ENCODE results near the gene NTMT2.

NTMT2 gene

DNA sequence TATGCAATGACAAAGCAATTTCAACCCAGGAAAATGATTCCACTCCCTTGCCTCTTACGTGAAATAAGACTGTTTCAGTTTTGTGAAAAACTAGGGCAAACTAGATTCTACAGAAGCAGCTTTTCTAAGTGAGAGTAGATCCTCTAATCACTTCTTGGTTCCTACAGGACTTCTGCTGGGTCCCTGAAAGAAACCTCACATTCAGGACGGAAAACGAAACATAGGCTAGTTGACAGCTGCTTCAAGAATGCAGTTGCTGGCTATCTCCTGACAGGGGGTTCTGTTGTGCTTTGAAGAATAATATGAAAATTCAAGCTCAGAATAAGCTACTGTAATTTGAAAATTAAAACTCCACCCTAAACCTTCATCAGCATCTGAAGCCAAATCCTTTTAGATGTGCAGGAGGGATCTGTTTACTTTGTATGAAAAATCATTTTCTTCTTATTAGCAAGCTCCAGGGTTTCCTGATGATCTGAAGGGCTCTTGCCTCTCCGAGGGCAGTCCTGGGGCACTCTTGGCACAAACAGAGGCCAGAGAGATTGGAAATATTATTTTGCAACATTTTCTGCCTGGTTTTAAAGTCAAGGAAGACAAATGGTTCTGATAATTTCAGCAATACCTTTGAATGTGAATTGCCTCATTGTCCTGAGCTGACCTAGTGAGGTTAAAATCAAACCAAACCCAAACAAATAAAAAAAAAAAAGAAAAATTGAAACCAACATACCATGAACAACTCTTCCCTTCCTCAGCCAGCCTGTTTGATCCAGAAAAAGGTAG is 55.0 kb downstream of the NTMT2 start:
- Histone ChIP-seq H3K27ac (peak overlapping the region in 15 of 21 experiments; percentile 2 to 82 (median 52)), H3K4me3 (no peak overlapping the region)

DNA sequence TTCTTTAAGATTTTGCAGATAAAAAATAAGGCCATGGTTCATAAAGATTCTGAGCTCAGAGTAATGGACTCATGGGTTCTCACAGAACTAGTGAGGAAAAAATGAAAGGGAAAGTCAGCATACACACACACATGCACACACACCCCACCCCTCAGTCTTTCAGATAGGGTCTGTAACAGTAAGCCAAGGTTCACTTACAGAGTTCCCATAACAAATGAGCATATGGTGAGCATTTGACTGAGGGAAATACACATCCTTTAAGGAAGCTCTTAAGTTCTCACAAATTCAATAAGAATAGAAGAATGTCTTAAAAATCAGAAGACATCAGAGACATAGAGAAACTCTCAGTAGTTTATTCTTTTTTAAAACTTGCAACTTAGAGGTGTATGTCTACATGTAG is 57.9 kb downstream of the NTMT2 start:
- no peak overlapping the region for H3K4me3 ChIP-seq
- peak overlapping the region in 8 of 21 experiments; percentile 4 to 82 (median 32) for H3K27ac ChIP-seq

- H3K4me3 ChIP-seq = no peak overlapping the region
- peak overlapping the region in 7 of 21 experiments; percentile 20 to 82 (median 62) for H3K27ac ChIP-seq
These were observed 58.4 kb downstream of the NTMT2 start for GRCh38 chr1:170204121-170204520.

DNA sequence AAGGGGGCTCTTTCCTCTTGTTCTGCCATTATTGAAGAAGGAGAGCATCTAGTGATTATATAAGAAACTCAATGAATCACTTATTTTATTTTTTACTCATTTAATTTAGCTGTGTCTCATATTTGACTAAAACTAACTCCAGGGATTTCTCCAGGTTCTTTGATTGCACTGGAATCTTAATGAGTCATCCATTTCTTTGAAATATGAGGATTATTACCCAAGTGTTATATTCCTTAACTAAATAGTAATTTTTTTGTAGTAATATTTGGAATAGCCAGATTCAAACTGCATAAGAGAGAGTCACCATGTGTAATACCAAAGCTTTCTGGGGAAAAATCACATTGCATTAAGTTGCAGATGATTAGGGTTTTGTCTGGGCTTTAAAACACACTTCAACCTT is 59.5 kb downstream of the NTMT2 start:
- peak overlapping the region in 5 of 21 experiments; percentile 25 to 63 (median 34) for H3K27ac ChIP-seq
- no peak overlapping the region for H3K4me3 ChIP-seq

GRCh38 chr1:170209125-170209524 is 63.4 kb downstream of the NTMT2 start:
- Histone ChIP-seq H3K4me3 (no peak overlapping the region), H3K27ac (no peak overlapping the region)

GRCh38 chr1:170210142-170210541 is 64.4 kb downstream of the NTMT2 start:
- H3K4me3 ChIP-seq = no peak overlapping the region
- H3K27ac ChIP-seq = no peak overlapping the region

DNA sequence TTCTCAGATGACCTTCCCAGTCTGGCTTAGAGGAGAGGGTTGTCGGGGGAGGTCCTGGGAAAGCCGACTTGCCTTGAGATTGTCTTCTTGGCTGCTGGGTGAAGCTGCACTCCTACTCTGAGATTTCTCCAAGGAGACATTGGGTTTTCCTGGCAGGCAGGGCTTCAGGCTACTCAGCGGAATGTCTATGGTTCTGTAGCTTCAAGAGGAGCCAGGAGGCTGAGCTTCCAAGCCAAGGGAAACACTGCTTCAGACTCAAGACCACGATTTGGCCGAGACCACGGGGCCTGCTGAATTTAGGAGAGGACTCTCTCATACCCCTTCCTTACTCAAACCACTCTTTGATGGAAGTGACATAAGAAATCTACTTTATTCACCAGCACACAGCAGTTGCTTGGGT is 67.8 kb downstream of the NTMT2 start:
- H3K4me3 ChIP-seq = no peak overlapping the region
- H3K27ac ChIP-seq = peak overlapping the region in 6 of 21 experiments; percentile 0 to 70 (median 18)

DNA sequence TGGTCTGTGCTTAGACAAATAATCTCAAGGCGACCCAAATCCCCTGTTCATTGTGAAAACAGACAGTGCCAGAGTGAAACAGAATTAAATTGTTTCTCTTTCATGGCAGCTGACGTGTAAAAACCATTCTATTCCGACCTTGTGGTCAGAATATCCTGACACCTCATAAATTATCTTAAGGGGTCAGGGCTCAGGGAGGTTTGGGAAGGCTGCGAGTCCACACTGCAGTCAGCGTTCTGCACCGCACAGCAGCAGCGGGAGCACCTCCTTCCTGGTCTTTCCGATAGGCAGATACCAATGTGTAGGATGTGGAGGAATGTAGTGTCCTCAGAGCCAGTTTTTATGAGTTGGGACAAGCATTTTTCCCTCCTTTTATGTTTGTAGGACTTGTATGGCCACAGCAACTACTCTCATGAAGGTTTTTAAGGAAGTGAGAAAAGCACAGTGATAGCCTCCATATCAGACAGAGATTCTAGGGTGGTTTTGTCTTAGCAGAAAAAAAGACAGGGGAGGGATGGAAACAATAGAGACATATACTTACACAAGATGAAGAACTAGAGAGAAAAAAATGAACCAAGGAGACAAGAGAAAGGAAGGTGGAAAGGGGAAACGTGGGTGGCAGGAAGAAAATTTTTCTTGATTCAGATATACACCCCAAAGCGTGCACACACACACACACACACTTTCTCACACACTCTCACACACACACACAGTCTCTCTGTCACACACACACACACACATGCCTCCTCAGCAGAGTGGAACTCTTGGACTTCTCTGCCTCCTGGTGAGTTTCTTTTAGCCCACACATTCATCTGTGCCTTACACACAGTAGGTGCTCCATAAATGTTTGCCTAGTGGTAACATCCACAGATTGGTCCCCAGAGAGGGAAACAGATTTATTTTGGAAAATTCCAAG is 68.6 kb downstream of the NTMT2 start:
- H3K4me3 ChIP-seq = no peak overlapping the region
- H3K27ac ChIP-seq = peak overlapping the region in 6 of 21 experiments; percentile 0 to 70 (median 14)

DNA sequence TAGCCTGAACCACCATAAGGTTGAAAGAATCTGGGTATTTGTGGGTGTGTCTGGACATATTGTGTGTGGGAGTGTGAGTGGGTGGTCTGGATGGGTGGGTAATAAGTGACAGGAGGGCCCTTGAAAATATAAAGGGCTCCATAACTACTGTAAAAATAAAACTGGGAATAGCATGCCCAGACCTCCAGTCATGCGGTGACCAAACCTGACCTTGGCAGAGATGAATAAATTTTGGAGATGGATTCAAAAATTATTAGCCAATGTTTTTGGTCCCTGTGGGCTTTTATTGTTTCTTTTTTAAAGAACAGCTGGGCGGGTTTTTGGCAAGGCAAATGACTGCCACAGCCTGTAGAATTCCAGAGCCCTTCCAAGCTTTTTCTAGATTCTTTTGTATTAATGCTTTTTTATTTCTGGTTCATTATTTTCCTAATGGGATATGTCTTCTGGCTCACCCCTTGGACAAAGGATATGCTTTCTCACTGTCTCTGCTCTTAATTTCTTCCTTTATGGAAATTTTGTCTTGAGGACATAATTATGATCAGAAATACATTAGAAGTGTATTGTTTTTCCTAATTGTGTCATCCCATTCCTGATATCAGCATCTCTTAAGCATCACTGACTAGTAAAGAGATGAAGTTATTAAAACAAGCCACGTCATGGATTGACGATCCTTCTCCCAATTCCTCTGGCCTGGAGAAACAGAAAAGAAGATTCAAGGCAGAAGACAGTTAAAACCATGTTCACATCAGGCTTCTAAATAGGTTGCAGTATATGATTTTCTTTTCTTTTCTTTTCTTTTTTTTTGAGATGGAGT is 69.5 kb downstream of the NTMT2 start:
- Histone ChIP-seq H3K27ac (peak overlapping the region in 7 of 21 experiments; percentile 0 to 70 (median 13)), H3K4me3 (no peak overlapping the region)

DNA sequence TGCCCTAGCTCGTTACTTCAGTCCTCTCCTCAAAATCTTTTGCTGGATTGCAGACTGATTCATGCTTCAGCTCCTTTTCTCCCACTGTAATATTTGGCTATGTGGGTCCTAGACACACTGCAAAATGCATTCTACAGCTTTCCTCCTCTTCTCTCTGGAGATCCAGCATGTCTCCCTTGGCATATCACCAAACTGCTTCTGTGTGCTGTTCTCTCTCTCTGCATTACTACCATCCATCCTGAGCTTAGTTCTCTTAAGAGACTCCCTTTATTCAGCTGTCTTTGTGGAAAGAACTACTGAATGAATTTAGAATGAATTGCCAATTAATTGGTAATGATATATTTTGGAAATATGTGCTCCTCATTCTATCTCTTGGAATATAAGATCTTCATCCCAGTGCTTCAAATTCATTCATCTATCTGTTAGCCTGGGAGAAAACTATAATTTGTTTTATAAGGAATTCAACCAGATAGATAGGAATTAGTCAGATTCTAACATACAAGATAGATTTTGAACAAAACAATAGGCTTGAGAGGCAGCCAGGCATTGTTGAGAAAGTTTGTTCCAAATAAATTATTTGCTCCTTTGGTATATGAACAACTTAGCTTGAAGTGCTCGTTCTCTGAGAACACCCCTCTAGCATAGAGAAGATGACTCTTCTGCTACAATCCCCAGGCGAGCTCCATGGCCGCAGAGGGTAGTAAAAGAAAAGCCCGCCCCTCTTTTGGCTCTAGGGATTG is 71.9 kb downstream of the NTMT2 start:
- Histone ChIP-seq H3K4me3 (no peak overlapping the region), H3K27ac (no peak overlapping the region)

DNA sequence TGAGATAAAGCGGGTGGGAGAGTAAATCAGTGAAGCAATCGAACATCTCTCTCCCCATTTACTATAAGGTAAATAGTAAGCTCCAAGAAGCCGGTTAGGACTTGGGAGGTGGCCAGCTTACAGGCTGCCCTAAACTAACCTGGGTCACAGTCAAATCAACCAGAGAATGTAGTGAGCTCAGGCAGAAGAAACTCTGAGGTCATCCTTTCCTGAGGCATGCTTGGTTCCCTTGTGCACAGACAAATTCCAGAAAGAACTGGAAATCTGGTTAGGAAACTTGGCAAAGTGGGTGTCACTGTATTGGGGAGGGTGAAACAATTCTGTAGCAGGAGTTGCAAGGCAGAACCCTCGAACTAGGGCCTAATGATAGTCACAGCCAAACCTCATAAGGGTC is 72.5 kb downstream of the NTMT2 start:
- no peak overlapping the region for H3K27ac ChIP-seq
- no peak overlapping the region for H3K4me3 ChIP-seq

Measured in skin epidermis (tissue), 12 donors.